GM12874 (cell line): ENCODE data around the gene BANP.

Experiments
- TF ChIP-seq, protein P1 (sequence below): IDR thresholded peaks from 2 replicates; pipeline ENCODE4 v1.5.1; 2011; ENCODE audit warnings: low read depth, mild to moderate bottlenecking, control low read depth, low read length, moderate library complexity; ENCODE audit not compliant: insufficient read depth

The BANP gene

DNA sequence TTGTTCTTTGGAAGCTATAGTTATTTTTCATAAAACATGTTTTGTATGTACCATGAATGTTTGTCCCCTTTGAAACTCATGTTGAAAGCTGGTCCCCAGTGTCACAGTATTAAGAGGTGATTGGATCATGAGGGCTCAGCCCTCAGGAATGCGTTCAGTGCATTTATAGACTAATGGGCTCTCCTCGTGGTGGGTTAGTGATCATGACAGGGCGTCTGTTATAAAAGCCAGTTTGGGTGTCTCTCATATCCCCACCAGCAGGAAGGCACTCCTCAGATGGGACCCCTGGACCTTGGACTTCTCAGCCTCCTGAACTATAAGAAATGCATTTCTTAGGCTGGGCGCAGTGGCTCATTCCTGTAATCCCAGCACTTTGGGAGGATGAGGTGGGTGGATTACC lies 10.4 kb downstream of the BANP start:
- TF ChIP-seq, protein P1, sequence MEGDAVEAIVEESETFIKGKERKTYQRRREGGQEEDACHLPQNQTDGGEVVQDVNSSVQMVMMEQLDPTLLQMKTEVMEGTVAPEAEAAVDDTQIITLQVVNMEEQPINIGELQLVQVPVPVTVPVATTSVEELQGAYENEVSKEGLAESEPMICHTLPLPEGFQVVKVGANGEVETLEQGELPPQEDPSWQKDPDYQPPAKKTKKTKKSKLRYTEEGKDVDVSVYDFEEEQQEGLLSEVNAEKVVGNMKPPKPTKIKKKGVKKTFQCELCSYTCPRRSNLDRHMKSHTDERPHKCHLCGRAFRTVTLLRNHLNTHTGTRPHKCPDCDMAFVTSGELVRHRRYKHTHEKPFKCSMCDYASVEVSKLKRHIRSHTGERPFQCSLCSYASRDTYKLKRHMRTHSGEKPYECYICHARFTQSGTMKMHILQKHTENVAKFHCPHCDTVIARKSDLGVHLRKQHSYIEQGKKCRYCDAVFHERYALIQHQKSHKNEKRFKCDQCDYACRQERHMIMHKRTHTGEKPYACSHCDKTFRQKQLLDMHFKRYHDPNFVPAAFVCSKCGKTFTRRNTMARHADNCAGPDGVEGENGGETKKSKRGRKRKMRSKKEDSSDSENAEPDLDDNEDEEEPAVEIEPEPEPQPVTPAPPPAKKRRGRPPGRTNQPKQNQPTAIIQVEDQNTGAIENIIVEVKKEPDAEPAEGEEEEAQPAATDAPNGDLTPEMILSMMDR = no peak

DNA sequence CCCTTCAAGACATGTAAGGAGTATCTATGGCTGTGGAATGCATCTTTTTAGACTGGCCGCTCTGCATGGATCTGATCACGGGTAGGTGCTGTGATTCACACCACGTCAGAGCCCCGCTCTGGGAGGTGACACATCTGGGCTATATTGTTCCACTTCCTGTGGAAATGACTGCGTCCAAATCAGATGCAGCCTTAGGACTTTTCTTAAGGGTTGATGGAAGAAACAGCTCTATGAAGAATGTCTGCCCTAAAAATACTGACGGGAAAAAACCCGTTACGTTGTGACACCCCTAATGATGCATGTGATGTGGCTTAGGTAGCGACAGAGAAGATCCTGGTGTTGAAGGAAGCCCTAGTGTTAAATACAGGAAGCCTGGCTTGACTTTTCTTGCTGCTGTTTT lies 12.2 kb downstream of the BANP start:
- TF ChIP-seq, protein P1 = no peak

GRCh38 chr16:87964049-87964659 lies 12.9 kb downstream of the BANP start:
- TF ChIP-seq, protein P1 = no peak

GRCh38 chr16:87965417-87965816 lies 14.2 kb downstream of the BANP start:
- TF ChIP-seq, protein P1 = no peak

- TF ChIP-seq, protein P1 = no peak
Measured at GRCh38 chr16:87966064-87966645, 14.9 kb downstream of the BANP start.

DNA sequence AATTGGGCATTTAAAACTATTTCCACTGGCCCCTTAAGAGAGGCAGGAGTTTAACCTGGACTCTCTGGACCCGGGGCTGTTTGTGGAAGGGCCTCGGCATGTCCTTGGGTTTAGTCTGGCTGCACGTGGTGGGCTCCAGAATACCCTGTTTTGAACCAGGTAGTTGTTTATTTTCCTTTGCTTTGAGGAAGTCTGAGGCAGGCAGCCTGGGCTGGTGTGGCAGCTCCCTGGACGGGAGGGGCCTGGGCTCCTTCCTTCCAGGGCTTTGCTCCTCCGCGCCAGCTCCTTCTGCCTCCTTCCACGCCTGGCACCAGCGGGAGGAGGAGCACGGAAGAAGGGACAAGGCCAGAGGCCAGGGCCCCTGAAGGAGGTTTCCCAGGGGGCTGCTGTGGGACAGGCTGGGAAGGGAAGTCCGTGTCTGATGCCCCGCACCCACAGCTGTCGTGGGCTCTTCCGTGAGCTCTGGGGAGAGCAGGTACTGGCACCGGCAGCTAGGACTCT lies 15.5 kb downstream of the BANP start:
- TF ChIP-seq, protein P1 = no peak

DNA sequence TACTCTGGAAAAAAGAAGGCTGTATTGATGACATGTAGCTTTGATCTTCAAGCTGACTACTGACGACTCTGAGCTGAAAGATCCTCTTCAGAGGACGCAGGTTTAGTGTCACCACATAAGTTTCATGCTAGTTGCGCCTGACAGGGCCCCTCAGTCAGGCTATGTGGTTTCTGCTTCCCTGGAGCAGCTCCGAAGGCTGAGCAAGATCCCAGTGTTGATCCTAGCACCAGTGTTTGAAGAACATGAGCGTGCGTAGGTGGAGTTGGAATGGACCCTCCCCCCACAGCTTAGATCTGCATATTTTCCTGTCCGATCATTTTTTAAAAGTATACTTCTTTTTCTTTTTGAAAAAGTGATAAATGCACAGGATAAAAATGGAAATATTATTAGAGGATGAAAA lies 17.3 kb downstream of the BANP start:
- TF ChIP-seq, protein P1 = no peak
